Brain microvascular endothelial cell (primary cell): ENCODE measurements around the gene SMARCAD1.

Source experiments
- DNase-seq: peaks from one replicate; pipeline ENCODE4 v3.0.0-alpha.2; 2020
- H3K27ac ChIP-seq: fragments of 250-450 bp; sonication (Bioruptor Pico); 2 replicates; pipeline ENCODE4 v1.5.1; 2020; ENCODE audit warnings: mild to moderate bottlenecking, moderate library complexity
- H3K27me3 ChIP-seq: fragments of 250-450 bp; sonication (Bioruptor Pico); replicated peaks from 2 replicates; pipeline ENCODE4 v1.5.1; 2020; ENCODE audit warnings: mild to moderate bottlenecking
- H3K36me3 ChIP-seq: fragments of 250-450 bp; sonication (Bioruptor Pico); replicated peaks from 2 replicates; pipeline ENCODE4 v1.5.1; 2020; ENCODE audit warnings: mild to moderate bottlenecking
- H3K4me3 ChIP-seq: 2 replicates; pipeline ENCODE4 v1.5.1; 2011; ENCODE audit warnings: low read depth, mild to moderate bottlenecking, control low read depth, low read length, moderate library complexity
- in situ Hi-C: cut with HindIII; loops from 2 replicates; pipeline ENCODE4 v1.10.0; 2017; ENCODE audit warnings: low sequenced_read_pairs, low pct_ligation_motif_present
- TF ChIP-seq, protein P1 (sequence below): IDR thresholded peaks from 2 replicates; pipeline ENCODE4 v1.5.1; 2011; ENCODE audit warnings: low read depth, mild to moderate bottlenecking, moderate library complexity, low read length, control low read depth, inconsistent platforms; ENCODE audit errors: missing control alignments

The SMARCAD1 gene

DNA sequence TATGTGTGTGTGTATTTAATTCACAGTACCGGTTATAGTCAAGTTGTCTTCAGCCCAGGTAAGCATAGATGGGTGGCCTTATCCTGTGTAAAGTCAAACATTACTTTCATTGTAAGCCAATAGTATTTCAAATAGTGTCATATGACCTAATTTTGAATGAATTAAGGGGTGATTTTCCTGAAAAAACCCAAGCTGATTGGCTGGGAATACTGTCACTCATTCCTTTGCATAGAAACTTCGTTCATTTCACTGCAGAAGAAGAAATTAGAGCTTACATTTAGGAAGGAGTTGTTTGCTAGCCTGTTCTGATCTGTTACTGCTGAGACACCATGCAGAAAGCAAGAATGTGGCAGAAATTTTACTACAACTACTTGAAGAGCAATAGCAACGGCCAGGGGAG, 45.4 kb downstream of the SMARCAD1 start:
- H3K27ac ChIP-seq: no peak overlapping the region
- DNase-seq: peak; percentile 2
- in situ Hi-C loops: no loop called here
- H3K4me3 ChIP-seq: no peak overlapping the region
- TF ChIP-seq, protein P1, sequence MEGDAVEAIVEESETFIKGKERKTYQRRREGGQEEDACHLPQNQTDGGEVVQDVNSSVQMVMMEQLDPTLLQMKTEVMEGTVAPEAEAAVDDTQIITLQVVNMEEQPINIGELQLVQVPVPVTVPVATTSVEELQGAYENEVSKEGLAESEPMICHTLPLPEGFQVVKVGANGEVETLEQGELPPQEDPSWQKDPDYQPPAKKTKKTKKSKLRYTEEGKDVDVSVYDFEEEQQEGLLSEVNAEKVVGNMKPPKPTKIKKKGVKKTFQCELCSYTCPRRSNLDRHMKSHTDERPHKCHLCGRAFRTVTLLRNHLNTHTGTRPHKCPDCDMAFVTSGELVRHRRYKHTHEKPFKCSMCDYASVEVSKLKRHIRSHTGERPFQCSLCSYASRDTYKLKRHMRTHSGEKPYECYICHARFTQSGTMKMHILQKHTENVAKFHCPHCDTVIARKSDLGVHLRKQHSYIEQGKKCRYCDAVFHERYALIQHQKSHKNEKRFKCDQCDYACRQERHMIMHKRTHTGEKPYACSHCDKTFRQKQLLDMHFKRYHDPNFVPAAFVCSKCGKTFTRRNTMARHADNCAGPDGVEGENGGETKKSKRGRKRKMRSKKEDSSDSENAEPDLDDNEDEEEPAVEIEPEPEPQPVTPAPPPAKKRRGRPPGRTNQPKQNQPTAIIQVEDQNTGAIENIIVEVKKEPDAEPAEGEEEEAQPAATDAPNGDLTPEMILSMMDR: no peak
- no peaks in the 10 kb centered on the region for H3K27me3 ChIP-seq
- peaks cover 4% of the 10 kb centered on the region for H3K36me3 ChIP-seq

DNA sequence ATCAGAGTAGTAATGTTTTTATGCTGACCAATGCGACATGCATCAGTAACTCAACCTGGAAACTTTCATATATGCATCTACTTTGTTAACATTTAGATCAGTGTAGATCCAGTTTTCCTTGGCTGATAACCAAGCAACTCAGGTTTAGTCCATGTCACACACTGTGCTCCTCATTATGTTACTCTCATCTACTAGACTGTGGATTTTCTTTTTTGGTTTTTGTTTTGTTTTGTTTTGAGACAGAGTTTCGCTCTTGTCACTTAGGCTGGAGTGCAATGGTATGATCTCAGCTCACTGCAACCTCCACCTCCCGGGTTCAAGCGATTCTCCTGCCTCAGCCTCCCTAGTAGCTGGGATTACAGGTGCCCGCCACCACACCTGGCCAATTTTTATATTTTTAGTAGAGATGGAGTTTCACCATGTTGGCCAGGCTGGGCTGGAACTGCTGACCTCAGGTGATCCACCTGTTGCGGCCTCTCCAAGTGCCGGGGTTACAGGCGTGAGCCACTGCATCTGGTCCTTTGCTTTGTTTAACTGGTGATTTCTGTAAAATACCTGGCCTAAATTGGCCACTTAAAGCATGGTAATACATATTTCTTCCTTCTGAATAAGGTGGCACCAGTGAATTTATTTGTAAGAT, 48.6 kb downstream of the SMARCAD1 start:
- Histone ChIP-seq H3K4me3 (no peak overlapping the region), H3K36me3 (peaks cover 4% of the 10 kb centered on the region), H3K27me3 (no peaks in the 10 kb centered on the region), H3K27ac (no peak overlapping the region)
- in situ Hi-C loops: no loop called here
- no peak for DNase-seq
- TF ChIP-seq, protein P1: no peak

GRCh38 chr4:94256828-94257227, 49.2 kb downstream of the SMARCAD1 start:
- in situ Hi-C loops: no loop called here
- no peak for DNase-seq
- TF ChIP-seq, protein P1: no peak
- H3K36me3 ChIP-seq: peaks cover 4% of the 10 kb centered on the region
- no peak overlapping the region for H3K27ac ChIP-seq
- no peak overlapping the region for H3K4me3 ChIP-seq
- no peaks in the 10 kb centered on the region for H3K27me3 ChIP-seq

GRCh38 chr4:94262163-94263016, 54.7 kb downstream of the SMARCAD1 start:
- no peak for DNase-seq
- in situ Hi-C loops: no loop called here
- TF ChIP-seq, protein P1: no peak
- H3K4me3 ChIP-seq: no peak overlapping the region
- H3K27me3 ChIP-seq: no peaks in the 10 kb centered on the region
- no peak overlapping the region for H3K27ac ChIP-seq
- peaks cover 2% of the 10 kb centered on the region for H3K36me3 ChIP-seq

GRCh38 chr4:94267037-94267436, 59.4 kb downstream of the SMARCAD1 start:
- Histone ChIP-seq H3K27me3 (no peaks in the 10 kb centered on the region), H3K4me3 (no peak overlapping the region), H3K36me3 (peaks cover 2% of the 10 kb centered on the region), H3K27ac (no peak overlapping the region)
- no peak for DNase-seq
- in situ Hi-C loops: no loop called here
- TF ChIP-seq, protein P1: no peak
